IMR-90 (cell line): Measurements from ENCODE around the gene CDC26. TPM values are rescaled to one million over a fixed set of nuclear protein-coding genes. Genes with fewer than 3 reads are reported as not detected.

ENCODE experiments used
- ATAC-seq: fragments of 200-7000 bp; cut with Tn5 transposase; 2 replicates; pipeline ENCODE4 v1.9.1; 2020; ENCODE audit warnings: low read depth, mild to moderate bottlenecking, moderate library complexity
- BruUV-seq: library from RNA; stranded (reverse); fragments of 400-500 nt; replicated peaks from 2 replicates; lab custom pipeline; 2021; lab: Mats Ljungman, UMichigan
- CTCF ChIA-PET: fragments of 300-600 bp; formaldehyde crosslinking; extraction: SDS; loops from one replicate; lab custom pipeline; 2021; ENCODE audit warnings: antibody characterized with exemption; lab: Yijun Ruan, JAX
- POLR2A ChIA-PET: fragments of 300-600 bp; sonication (Branson Sonifier 250); formaldehyde crosslinking; loops from one replicate; lab custom pipeline; 2022; ENCODE audit warnings: antibody characterized with exemption; ENCODE audit not compliant: unreplicated experiment; lab: Charles Lee
- DNase-seq: peaks from one replicate; pipeline ENCODE4 v3.0.0; 2013
- H2AFZ ChIP-seq: replicated peaks from 2 replicates; pipeline ENCODE3; 2013; ENCODE audit warnings: low read length, mild to moderate bottlenecking; ENCODE audit not compliant: poor library complexity
- H2AK5ac ChIP-seq: 2 replicates; pipeline ENCODE4 v1.6.1; 2013; ENCODE audit warnings: low read depth, low read length, inconsistent platforms
- H2AK9ac ChIP-seq: replicated peaks from 2 replicates; pipeline ENCODE3; 2013; ENCODE audit warnings: mild to moderate bottlenecking, low read depth, low read length, moderate library complexity; ENCODE audit not compliant: poor library complexity
- H2BK120ac ChIP-seq: 2 replicates; pipeline ENCODE4 v1.6.1; 2013; ENCODE audit warnings: low read depth, low read length, inconsistent platforms
- H2BK15ac ChIP-seq: 3 replicates; pipeline ENCODE4 v1.6.1; 2013; ENCODE audit warnings: low read depth, low read length, inconsistent platforms
- H2BK20ac ChIP-seq: 2 replicates; pipeline ENCODE4 v1.6.1; 2013; ENCODE audit warnings: low read depth, mild to moderate bottlenecking, inconsistent platforms, low read length, moderate library complexity
- H2BK5ac ChIP-seq: 2 replicates; pipeline ENCODE4 v1.6.1; 2013; ENCODE audit warnings: mild to moderate bottlenecking, low read depth, low read length, inconsistent platforms; ENCODE audit not compliant: poor library complexity, severe bottlenecking
- H3K14ac ChIP-seq: replicated peaks from 2 replicates; pipeline ENCODE4 v1.6.1; 2013; ENCODE audit warnings: low read depth, low read length, inconsistent platforms
- H3K18ac ChIP-seq: 2 replicates; pipeline ENCODE4 v1.6.1; 2013; ENCODE audit warnings: low read depth, low read length, control low read depth
- H3K23ac ChIP-seq: 2 replicates; pipeline ENCODE4 v1.6.1; 2013; ENCODE audit warnings: low read depth, low read length, inconsistent platforms
- H3K27ac ChIP-seq: 2 replicates; pipeline ENCODE4 v1.5.1; 2013; ENCODE audit warnings: mild to moderate bottlenecking, control low read depth, low read length; ENCODE audit not compliant: insufficient read depth
- H3K27me3 ChIP-seq: 2 replicates; pipeline ENCODE4 v1.6.1; 2013; ENCODE audit warnings: low read length; ENCODE audit not compliant: control insufficient read depth, insufficient read depth
- H3K36me3 ChIP-seq: 2 replicates; pipeline ENCODE4 v1.6.1; 2013; ENCODE audit warnings: low read length, mixed read lengths; ENCODE audit not compliant: control insufficient read depth, insufficient read depth
- H3K4ac ChIP-seq: 2 replicates; pipeline ENCODE4 v1.6.1; 2013; ENCODE audit warnings: low read depth, low read length, inconsistent platforms
- H3K4me1 ChIP-seq: 2 replicates; pipeline ENCODE4 v1.6.1; 2013; ENCODE audit warnings: low read length, mixed read lengths; ENCODE audit not compliant: control insufficient read depth, insufficient read depth
- H3K4me2 ChIP-seq: 2 replicates; pipeline ENCODE4 v1.6.1; 2013; ENCODE audit warnings: low read depth, mild to moderate bottlenecking, control low read depth, low read length, moderate library complexity
- H3K4me3 ChIP-seq: 2 replicates; pipeline ENCODE4 v1.5.1; 2013; ENCODE audit warnings: low read depth, mild to moderate bottlenecking, control low read depth, low read length, moderate library complexity; ENCODE audit not compliant: insufficient read depth
- H3K56ac ChIP-seq: 2 replicates; pipeline ENCODE4 v1.6.1; 2013; ENCODE audit warnings: low read length, inconsistent platforms; ENCODE audit not compliant: insufficient read depth; ENCODE audit errors: extremely low read depth
- H3K79me1 ChIP-seq, 2 experiments: 2 replicates each; pipeline ENCODE4 v1.6.1; 2013; ENCODE audit warnings: low read length in 2 of 2, inconsistent platforms in 1 of 2, low read depth in 1 of 2
- H3K9ac ChIP-seq: 2 replicates; pipeline ENCODE4 v1.6.1; 2013; ENCODE audit warnings: low read depth, low read length, control low read depth
- H3K9me1 ChIP-seq: 2 replicates; pipeline ENCODE4 v1.6.1; 2013; ENCODE audit warnings: low read length, inconsistent platforms; ENCODE audit not compliant: insufficient read depth
- H3K9me3 ChIP-seq: 2 replicates; pipeline ENCODE4 v1.6.1; 2013; ENCODE audit warnings: low read length; ENCODE audit not compliant: control insufficient read depth, insufficient read depth
- H4K20me1 ChIP-seq: 2 replicates; pipeline ENCODE4 v1.6.1; 2013; ENCODE audit warnings: low read length, inconsistent platforms; ENCODE audit not compliant: insufficient read depth
- H4K5ac ChIP-seq: 2 replicates; pipeline ENCODE4 v1.6.1; 2013; ENCODE audit warnings: mild to moderate bottlenecking, low read depth, low read length, control low read depth
- H4K8ac ChIP-seq, 2 experiments: 2 replicates each; pipeline ENCODE4 v1.6.1; 2013; ENCODE audit warnings: low read depth in 2 of 2, low read length in 2 of 2, control low read depth in 1 of 2, inconsistent platforms in 1 of 2
- H4K91ac ChIP-seq: 2 replicates; pipeline ENCODE4 v1.6.1; 2013; ENCODE audit warnings: low read depth, low read length, inconsistent platforms; ENCODE audit not compliant: insufficient read depth
- BHLHE40 ChIP-seq: fragments of 150-350 bp; IDR thresholded peaks from 2 replicates; pipeline ENCODE4 v1.6.1; 2016; ENCODE audit warnings: mild to moderate bottlenecking, low read depth, low read length
- CTCF ChIP-seq: conservative IDR thresholded peaks from 2 replicates; pipeline ENCODE4 v1.5.1; 2012; ENCODE audit warnings: mild to moderate bottlenecking, low read depth, low read length, improper control_type of control experiment
- MAZ ChIP-seq: IDR thresholded peaks from 2 replicates; pipeline ENCODE4 v1.6.1; 2012; ENCODE audit warnings: low read depth, mild to moderate bottlenecking, low read length, improper control_type of control experiment, moderate library complexity, borderline replicate concordance
- POLR2A ChIP-seq: IDR thresholded peaks from 2 replicates; pipeline ENCODE4 v1.6.1; 2012; ENCODE audit warnings: mild to moderate bottlenecking, low read depth, low read length
- RCOR1 ChIP-seq: IDR thresholded peaks from 2 replicates; pipeline ENCODE4 v1.6.1; 2012; ENCODE audit warnings: mild to moderate bottlenecking, low read length, improper control_type of control experiment; ENCODE audit not compliant: insufficient replicate concordance
- WGBS, 2 experiments: methylation state at CpG; one replicate each; pipeline versions ENCODE4 v1.1.5 to v1.1.7; 2013; ENCODE audit warnings: missing lambda C conversion rate in 2 of 2; ENCODE audit not compliant: insufficient read length in 1 of 2; ENCODE audit errors: extremely low coverage in 2 of 2; 5-methylcytosine and 5-hydroxymethylcytosine counted together
- dilution Hi-C: fragments of 300-500 bp; cut with HindIII; formaldehyde crosslinking; loops from one replicate; pipeline ENCODE4 v1.14.3; 2018; ENCODE audit warnings: low sequenced_read_pairs; ENCODE audit not compliant: unreplicated experiment
- in situ Hi-C: fragments of 300-500 bp; cut with MboI; formaldehyde crosslinking; loops from 3 replicates; pipeline ENCODE4 v1.14.3; 2019; ENCODE audit warnings: low sequenced_read_pairs, inconsistent platforms, mixed read lengths
- intact Hi-C: fragments of 100-400 bp; cut with micrococcal nuclease; formaldehyde crosslinking; loops from 2 replicates; pipeline ENCODE4 v1.10.0; 2022
- polyA plus RNA-seq, 3 experiments: library from polyadenylated mRNA; depleted of rRNA; stranded (reverse); fragments of >200 nt; gene quantifications; 2 replicates each; pipeline ENCODE4 v1.2.3, GENCODE V29; 2012; ENCODE audit warnings: low replicate concordance in 1 of 3
- total RNA-seq: library from RNA; depleted of rRNA; stranded (reverse); fragments of >200 nt; gene quantifications from 2 replicates; pipeline ENCODE4 v1.2.3, GENCODE V29; 2012
- TF ChIP-seq, protein P1 (sequence below): fragments of 150-350 bp; IDR thresholded peaks from 2 replicates; pipeline ENCODE4 v1.6.1; 2017; ENCODE audit warnings: mild to moderate bottlenecking, antibody characterized with exemption, low read length, low read depth

CDC26 gene
- total and polyA plus RNA-seq, 2 of the 4 experiments (the other 2 are of a cell fraction): 16.5 to 32.7 TPM

- H2BK20ac ChIP-seq: no peak overlapping the region
- no peak overlapping the region for H2AFZ ChIP-seq
- ATAC-seq: no peak
- no peak overlapping the region for H3K4ac ChIP-seq
- no TSS peak for BruUV-seq
- TF ChIP-seq CTCF: no peak
- TF ChIP-seq BHLHE40: no peak
- TF ChIP-seq, protein P1, sequence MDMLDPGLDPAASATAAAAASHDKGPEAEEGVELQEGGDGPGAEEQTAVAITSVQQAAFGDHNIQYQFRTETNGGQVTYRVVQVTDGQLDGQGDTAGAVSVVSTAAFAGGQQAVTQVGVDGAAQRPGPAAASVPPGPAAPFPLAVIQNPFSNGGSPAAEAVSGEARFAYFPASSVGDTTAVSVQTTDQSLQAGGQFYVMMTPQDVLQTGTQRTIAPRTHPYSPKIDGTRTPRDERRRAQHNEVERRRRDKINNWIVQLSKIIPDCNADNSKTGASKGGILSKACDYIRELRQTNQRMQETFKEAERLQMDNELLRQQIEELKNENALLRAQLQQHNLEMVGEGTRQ: no peak
- TF ChIP-seq MAZ: no peak
- no peak for TF ChIP-seq RCOR1
- TF ChIP-seq POLR2A: no peak
- H3K36me3 ChIP-seq: no peaks in the 10 kb centered on the region
- no peak overlapping the region for H4K5ac ChIP-seq
- H3K18ac ChIP-seq: no peak overlapping the region
- no peak overlapping the region for H3K4me3 ChIP-seq
- no peaks in the 10 kb centered on the region for H3K9me1 ChIP-seq
- in situ Hi-C loops: loop anchor here (10.0 kb wide), 1 partner anchor 355 kb away; no protein-coding TSS in a partner anchor
- no peak overlapping the region for H3K14ac ChIP-seq
- no peak overlapping the region for H3K4me2 ChIP-seq
- intact Hi-C loops: no loop called here
- peaks cover 34% of the 10 kb centered on the region for H3K27me3 ChIP-seq
- no peak overlapping the region for H2AK5ac ChIP-seq
- no peaks in the 10 kb centered on the region for H3K9me3 ChIP-seq
- no peak overlapping the region for H3K9ac ChIP-seq
- no peaks in the 10 kb centered on the region for H3K4me1 ChIP-seq
- no peak overlapping the region for H2AK9ac ChIP-seq
- no peak overlapping the region for H4K91ac ChIP-seq
- ChIA-PET CTCF (no interaction called here), POLR2A (no interaction called here)
- dilution Hi-C loops: no loop called here
- H2BK15ac ChIP-seq: no peak overlapping the region
- H3K56ac ChIP-seq: no peak overlapping the region
- H3K27ac ChIP-seq: no peak overlapping the region
- no peaks in the 10 kb centered on the region for H3K79me1 ChIP-seq
- no peak overlapping the region for H2BK5ac ChIP-seq
- no peak for DNase-seq
- H3K23ac ChIP-seq: no peak overlapping the region
- H4K8ac ChIP-seq: no peak overlapping the region
- no peaks in the 10 kb centered on the region for H4K20me1 ChIP-seq
- H2BK120ac ChIP-seq: no peak overlapping the region
- WGBS, 2 experiments: no CpG with 5 or more reads among the region's 8 CpGs
Measured at GRCh38 chr9:113299800-113300292, 24.5 kb upstream of the CDC26 start.
